Ovary (tissue), 9 donors: Measurements from ENCODE around the gene ANK2. TPM values are rescaled to one million over a fixed set of nuclear protein-coding genes. Genes with fewer than 3 reads are reported as not detected.

Experiments used
- DNase-seq, 5 donors: peaks; one replicate each; pipeline ENCODE4 v3.0.0-alpha.2; 2019 to 2020
- H3K27ac ChIP-seq, 2 donors: fragments of 200-600 bp; one replicate each; pipeline versions ENCODE4 v1.5.1 to v1.8.0; 2019 to 2022
- H3K27me3 ChIP-seq: fragments of 200-600 bp; one replicate; pipeline ENCODE4 v1.8.0; 2022
- H3K36me3 ChIP-seq: fragments of 200-600 bp; sonication (generic); one replicate; pipeline ENCODE4 v1.5.1; 2019
- H3K4me1 ChIP-seq: one replicate; pipeline ENCODE4 v1.8.1; 2013; ENCODE audit warnings: mild to moderate bottlenecking, moderate library complexity; ENCODE audit not compliant: insufficient read depth
- H3K4me3 ChIP-seq: fragments of 200-600 bp; sonication (generic); one replicate; pipeline ENCODE4 v1.5.1; 2017
- H3K9me3 ChIP-seq, 2 donors: fragments of 200-600 bp in 1 of 2; sonication (generic) in 1 of 2; one replicate each; pipeline versions ENCODE4 v1.5.1 to v1.8.1; 2013 to 2019; ENCODE audit warnings: mild to moderate bottlenecking in 1 of 2, moderate library complexity in 1 of 2
- EP300 ChIP-seq: sonication (generic); formaldehyde crosslinking; IDR thresholded peaks from one replicate; pipeline ENCODE4 v1.6.1; 2017; ENCODE audit warnings: antibody characterized with exemption
- POLR2A ChIP-seq: fragments of 450-650 bp; IDR thresholded peaks from one replicate; pipeline ENCODE4 v1.6.1; 2017; ENCODE audit warnings: antibody characterized with exemption, mild to moderate bottlenecking, moderate library complexity
- WGBS, 3 donors: extraction: QIAGEN DNeasy Blood & Tissue Kit in 1 of 3; methylation state at CpG; one replicate each; pipeline versions ENCODE4 v1.1.5 to v1.1.7; 2013 to 2017; 5-methylcytosine and 5-hydroxymethylcytosine counted together
- intact Hi-C, 4 donors: fragments of 100-400 bp; cut with DNase I; formaldehyde crosslinking; loops; one replicate each; pipeline versions ENCODE4 v1.11.0 to v1.15.1; 2022 to 2023
- polyA plus RNA-seq, 2 donors: library from polyadenylated mRNA; stranded (reverse); fragments of 200-250 nt in 1 of 2; fragments of 350-450 nt in 1 of 2; fragmentation: Illumina TruSeq in 1 of 2; extraction: RNeasy Lipid Tissue Mini Kit (QIAGEN cat#74804) in 1 of 2; gene quantifications; one replicate each; pipeline ENCODE4 v1.2.3, GENCODE V29; 2013 to 2014
- total RNA-seq, 7 donors: library from RNA; depleted of rRNA in 2 of 7; stranded (reverse); fragments of >200 nt in 2 of 7; fragmentation: NEBNext Ultra II Directional in 3 of 7; extraction: Animal tissue kit (Norgen Biotek cat#: 25700) in 3 of 7; gene quantifications; one replicate each; pipeline versions ENCODE4 v1.1.0 to v1.2.4, GENCODE V29; 2016 to 2023
- TF ChIP-seq, protein P1 (sequence below), 3 donors: fragments of 450-650 bp in 2 of 3; fragments of 200-600 bp in 1 of 3; IDR thresholded peaks; one replicate each; pipeline versions ENCODE4 v1.5.1 to v1.8.0; 2016 to 2022; ENCODE audit warnings: antibody characterized with exemption in 3 of 3, mild to moderate bottlenecking in 1 of 3
- donor health status: DM: no; HTN: no; CAD: no; lungs with moderate emphysema.
- donor health status: DM: no; HTN: no; CAD: no.
- donor health status: Bipolar disorder and iron deficiency.
- donor health status: DM: yes; HTN: yes; CAD: no.
- donor health status: DM: no; HTN: no; CAD: no.
- donor health status: DM: yes; HTN: yes; CAD: no.

ANK2 gene
- total and polyA plus RNA-seq, 9 donors, result 26.4 to 120 (median 66.9) TPM

DNA sequence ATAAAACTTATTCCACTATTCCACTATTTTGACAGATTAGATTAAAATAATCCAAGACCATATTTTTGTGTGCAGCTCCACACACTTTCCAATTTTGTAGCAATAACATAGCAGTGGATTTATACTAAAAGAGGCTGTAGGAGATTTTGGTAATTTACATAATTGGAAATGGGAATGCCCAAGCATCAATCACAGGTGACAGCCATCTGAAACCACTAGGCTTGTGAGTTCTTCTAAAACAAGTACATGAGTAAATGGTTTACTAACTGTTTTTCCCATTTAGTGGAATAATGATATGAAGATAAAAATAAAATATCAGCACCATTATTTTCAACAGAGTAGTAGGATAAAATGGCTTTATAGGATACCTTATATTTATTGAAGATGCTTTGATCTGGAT is 4.4 kb downstream of the ANK2 start:
- peaks cover 11% of the 10 kb centered on the region for H3K4me1 ChIP-seq
- H3K27ac ChIP-seq, result peak overlapping the region in 1 of 2 donors; percentile 69
- TF ChIP-seq EP300 (no peak), POLR2A (no peak)
- TF ChIP-seq, protein P1, sequence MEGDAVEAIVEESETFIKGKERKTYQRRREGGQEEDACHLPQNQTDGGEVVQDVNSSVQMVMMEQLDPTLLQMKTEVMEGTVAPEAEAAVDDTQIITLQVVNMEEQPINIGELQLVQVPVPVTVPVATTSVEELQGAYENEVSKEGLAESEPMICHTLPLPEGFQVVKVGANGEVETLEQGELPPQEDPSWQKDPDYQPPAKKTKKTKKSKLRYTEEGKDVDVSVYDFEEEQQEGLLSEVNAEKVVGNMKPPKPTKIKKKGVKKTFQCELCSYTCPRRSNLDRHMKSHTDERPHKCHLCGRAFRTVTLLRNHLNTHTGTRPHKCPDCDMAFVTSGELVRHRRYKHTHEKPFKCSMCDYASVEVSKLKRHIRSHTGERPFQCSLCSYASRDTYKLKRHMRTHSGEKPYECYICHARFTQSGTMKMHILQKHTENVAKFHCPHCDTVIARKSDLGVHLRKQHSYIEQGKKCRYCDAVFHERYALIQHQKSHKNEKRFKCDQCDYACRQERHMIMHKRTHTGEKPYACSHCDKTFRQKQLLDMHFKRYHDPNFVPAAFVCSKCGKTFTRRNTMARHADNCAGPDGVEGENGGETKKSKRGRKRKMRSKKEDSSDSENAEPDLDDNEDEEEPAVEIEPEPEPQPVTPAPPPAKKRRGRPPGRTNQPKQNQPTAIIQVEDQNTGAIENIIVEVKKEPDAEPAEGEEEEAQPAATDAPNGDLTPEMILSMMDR (IDR thresholded peaks at IDR 0.05), result no peak
- no peak for DNase-seq
- no peaks in the 10 kb centered on the region for H3K36me3 ChIP-seq
- intact Hi-C loops, result no loop called here
- peaks cover 2% of the 10 kb centered on the region for H3K27me3 ChIP-seq
- no peaks in the 10 kb centered on the region for H3K9me3 ChIP-seq
- H3K4me3 ChIP-seq, result no peak overlapping the region

DNA sequence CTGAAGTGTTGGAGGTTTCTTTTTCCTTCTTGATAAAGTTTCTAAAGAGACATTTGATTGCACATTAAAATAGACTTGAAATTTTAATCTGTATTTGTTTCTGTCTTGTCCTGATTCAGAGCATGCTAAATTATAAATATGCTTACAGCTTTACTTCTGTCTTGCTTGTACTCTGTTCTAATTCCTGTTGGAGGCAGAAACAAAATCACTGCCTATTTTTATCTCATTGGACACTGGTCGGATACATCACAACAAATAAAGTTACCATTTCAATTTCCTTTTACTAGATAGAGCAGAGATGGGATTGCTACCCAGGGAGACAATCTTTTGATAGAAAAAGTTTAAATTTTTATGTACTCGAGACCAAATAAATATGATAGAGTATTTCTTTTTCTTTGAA is 6.9 kb downstream of the ANK2 start:
- Histone ChIP-seq H3K4me1 (peaks cover 18% of the 10 kb centered on the region), H3K36me3 (no peaks in the 10 kb centered on the region), H3K27me3 (peaks cover 2% of the 10 kb centered on the region), H3K27ac (peak overlapping the region in 1 of 2 donors; percentile 13), H3K4me3 (no peak overlapping the region), H3K9me3 (no peaks in the 10 kb centered on the region)
- TF ChIP-seq EP300, result no peak
- no peak for TF ChIP-seq POLR2A
- TF ChIP-seq, protein P1 (IDR thresholded peaks at IDR 0.05), result no peak
- DNase-seq, result no peak
- 10 to 33% (median 11%) methylated on average over 2 of the region's 2 CpGs for WGBS, 3 donors
- intact Hi-C loops, result no loop called here

DNA sequence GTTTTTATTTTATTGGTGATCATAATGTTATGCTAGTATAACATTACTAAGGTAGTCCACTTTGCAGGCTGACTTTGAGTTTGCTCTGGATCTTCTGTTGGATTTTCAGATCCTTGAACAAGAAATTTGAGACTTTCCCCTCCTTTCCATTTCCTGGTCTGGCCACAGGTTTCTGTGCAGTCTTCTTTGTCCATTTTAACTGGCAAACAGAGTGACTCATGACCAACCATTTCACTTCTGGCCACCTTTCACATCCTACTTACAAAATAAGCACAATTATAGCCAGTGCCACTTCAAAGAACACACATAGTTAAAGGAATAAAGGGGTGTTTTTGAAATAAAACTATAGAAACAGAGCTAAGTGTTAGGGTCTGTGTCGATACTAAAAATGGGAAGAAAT is 8.4 kb downstream of the ANK2 start:
- H3K9me3 ChIP-seq, result no peaks in the 10 kb centered on the region
- no peak overlapping the region for H3K27ac ChIP-seq
- intact Hi-C loops, result no loop called here
- TF ChIP-seq EP300, result no peak
- no peak for TF ChIP-seq POLR2A
- TF ChIP-seq, protein P1 (IDR thresholded peaks at IDR 0.05), result no peak
- H3K4me3 ChIP-seq, result no peak overlapping the region
- 95 to 99% (median 98%) methylated on average over 1 of the region's 1 CpG for WGBS, 3 donors
- peaks cover 14% of the 10 kb centered on the region for H3K4me1 ChIP-seq
- no peak for DNase-seq
- no peaks in the 10 kb centered on the region for H3K27me3 ChIP-seq
- no peaks in the 10 kb centered on the region for H3K36me3 ChIP-seq

DNA sequence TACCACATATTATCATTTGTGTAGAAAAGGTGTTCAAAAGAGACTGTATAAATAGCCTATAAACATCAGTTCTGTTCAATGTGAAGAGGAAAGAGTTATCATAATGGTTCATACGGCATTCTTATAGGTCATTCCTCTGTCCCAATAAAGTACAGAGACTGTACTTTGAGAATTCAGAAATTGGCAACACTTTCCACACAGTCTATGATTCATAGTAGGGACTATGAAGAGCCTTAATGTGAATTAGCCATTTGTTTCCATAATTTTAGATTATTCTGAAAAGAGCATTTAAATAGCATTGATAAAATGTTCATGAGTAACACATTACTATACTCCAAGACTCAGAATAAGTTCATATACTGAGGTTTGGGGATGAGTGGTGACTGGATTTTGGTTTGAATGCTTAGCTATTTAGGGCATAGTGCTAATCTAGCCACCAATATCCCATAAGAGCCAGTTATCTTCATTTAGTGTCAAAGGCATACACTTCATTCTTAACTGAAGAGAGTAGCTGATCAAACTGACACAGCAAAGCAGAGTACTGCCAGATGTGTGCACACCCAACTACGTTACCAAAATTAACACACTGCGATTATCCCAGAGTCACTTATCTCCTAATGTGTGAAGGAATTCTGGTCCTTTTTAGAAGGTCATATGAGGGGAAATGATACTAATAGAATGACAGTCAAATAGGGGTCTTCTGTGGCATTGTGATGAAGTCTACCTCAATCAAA is 10.2 kb downstream of the ANK2 start:
- no peak overlapping the region for H3K4me3 ChIP-seq
- TF ChIP-seq, protein P1 (IDR thresholded peaks at IDR 0.05), result no peak
- no peak for TF ChIP-seq POLR2A
- no peak for TF ChIP-seq EP300
- H3K27me3 ChIP-seq, result no peaks in the 10 kb centered on the region
- H3K9me3 ChIP-seq, result no peaks in the 10 kb centered on the region
- peaks cover 16% of the 10 kb centered on the region for H3K4me1 ChIP-seq
- WGBS, 3 donors, result 45 to 56% (median 50%) methylated on average over 3 of the region's 3 CpGs
- no peak overlapping the region for H3K27ac ChIP-seq
- no peaks in the 10 kb centered on the region for H3K36me3 ChIP-seq
- intact Hi-C loops, result no loop called here
- DNase-seq, result no peak
